ENCODE measurements around the gene TJP3. TPM values are rescaled to one million over a fixed set of nuclear protein-coding genes. Genes with fewer than 3 reads are reported as not detected.

The TJP3 gene
- total and polyA plus RNA-seq, 3 donors from 2014 or later = 37.2 to 125 (median 81.1) TPM

GRCh38 chr19:3667037-3667638, 41.0 kb upstream of the TJP3 start:
- Histone ChIP-seq H3K9me3 (no peaks in the 10 kb centered on the region), H3K27me3 (no peaks in the 10 kb centered on the region), H3K4me3 (no peak overlapping the region), H3K4me1 (peaks cover 36% of the 10 kb centered on the region), H3K36me3 (ENCODE audit: low read depth, missing control alignments) (no peaks in the 10 kb centered on the region), H3K27ac (no peak overlapping the region)
- 84 to 96% methylated on average over 18 of the region's 18 CpGs for WGBS, 2 donors
- DNase-seq = no peak
- TF ChIP-seq POLR2A (IDR thresholded peaks at IDR 0.05) = no peak
- TF ChIP-seq, protein P1, sequence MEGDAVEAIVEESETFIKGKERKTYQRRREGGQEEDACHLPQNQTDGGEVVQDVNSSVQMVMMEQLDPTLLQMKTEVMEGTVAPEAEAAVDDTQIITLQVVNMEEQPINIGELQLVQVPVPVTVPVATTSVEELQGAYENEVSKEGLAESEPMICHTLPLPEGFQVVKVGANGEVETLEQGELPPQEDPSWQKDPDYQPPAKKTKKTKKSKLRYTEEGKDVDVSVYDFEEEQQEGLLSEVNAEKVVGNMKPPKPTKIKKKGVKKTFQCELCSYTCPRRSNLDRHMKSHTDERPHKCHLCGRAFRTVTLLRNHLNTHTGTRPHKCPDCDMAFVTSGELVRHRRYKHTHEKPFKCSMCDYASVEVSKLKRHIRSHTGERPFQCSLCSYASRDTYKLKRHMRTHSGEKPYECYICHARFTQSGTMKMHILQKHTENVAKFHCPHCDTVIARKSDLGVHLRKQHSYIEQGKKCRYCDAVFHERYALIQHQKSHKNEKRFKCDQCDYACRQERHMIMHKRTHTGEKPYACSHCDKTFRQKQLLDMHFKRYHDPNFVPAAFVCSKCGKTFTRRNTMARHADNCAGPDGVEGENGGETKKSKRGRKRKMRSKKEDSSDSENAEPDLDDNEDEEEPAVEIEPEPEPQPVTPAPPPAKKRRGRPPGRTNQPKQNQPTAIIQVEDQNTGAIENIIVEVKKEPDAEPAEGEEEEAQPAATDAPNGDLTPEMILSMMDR (IDR thresholded peaks at IDR 0.05) = no peak
- intact Hi-C loops (cut with DNase I; ENCODE audit: low total_unique reads) = no loop called here

DNA sequence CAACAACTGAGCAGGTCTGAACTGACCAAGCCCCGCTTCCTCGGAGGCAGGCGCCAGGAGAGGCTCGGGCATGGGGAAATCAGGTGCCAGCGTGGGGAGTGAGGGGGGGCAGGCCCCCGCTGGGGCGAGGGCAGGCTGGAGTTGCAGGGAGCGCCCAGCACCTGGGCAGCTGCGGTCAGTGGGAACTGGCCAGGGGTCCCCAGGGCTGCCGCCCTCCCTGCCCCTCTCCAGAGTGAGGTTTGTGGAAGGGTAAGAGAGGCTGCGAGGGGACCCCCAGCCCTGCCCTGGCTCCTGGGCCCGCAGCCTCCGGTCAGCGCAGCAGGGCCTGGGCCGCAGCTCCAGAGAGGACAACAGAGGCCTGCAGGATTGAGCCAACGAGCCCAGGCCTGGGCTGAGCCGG, 40.4 kb upstream of the TJP3 start:
- Histone ChIP-seq H3K4me1 (peaks cover 39% of the 10 kb centered on the region), H3K36me3 (ENCODE audit: low read depth, missing control alignments) (no peaks in the 10 kb centered on the region), H3K27me3 (no peaks in the 10 kb centered on the region), H3K4me3 (no peak overlapping the region), H3K9me3 (no peaks in the 10 kb centered on the region), H3K27ac (peak overlapping the region in 1 of 2 donors; percentile 97)
- 82 to 83% methylated on average over 4 to 11 of the region's 17 CpGs for WGBS, 2 donors
- DNase-seq = no peak
- no peak for TF ChIP-seq POLR2A (IDR thresholded peaks at IDR 0.05)
- TF ChIP-seq, protein P1 (IDR thresholded peaks at IDR 0.05) = no peak
- intact Hi-C loops (cut with DNase I; ENCODE audit: low total_unique reads) = no loop called here

DNA sequence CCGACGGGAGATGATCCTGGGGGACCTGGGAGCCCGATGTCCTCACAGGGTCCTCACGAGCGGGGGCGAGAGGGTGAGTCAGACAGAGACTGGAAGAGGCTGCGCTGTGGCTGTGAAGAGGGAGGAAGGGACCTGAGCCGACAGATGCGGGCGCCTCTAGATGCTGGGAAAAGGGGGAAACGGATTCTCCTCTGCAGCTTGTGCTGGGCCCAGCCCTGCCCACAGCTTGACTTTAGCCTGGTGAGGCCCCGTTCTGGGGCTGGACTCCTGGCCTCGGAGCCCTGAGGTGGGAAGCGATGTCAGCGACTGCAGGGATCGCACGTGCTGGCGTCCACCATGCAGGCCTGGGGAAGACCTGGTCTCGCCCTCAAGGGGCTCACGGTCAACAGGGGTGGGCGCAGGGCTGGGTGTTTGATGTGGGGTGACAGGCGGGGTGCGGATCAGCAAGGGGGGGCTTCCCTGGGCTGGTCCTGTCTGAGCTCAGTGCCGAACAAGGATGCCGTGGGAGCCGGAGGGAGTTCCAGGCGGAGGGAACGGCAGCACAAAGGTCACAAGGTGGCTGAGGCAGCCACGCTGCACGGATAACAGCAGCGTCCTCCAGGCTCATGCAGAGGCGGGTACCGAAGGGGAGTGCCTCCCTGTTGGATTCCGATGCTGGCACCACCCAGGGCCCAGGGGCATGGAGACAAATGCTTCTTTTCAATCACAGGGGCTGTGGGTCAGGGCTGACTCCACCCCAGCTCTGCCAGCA, 39.7 kb upstream of the TJP3 start:
- Histone ChIP-seq H3K27ac (peak overlapping the region; percentile 90 to 97), H3K36me3 (ENCODE audit: low read depth, missing control alignments) (no peaks in the 10 kb centered on the region), H3K4me1 (peaks cover 39% of the 10 kb centered on the region), H3K4me3 (no peak overlapping the region), H3K9me3 (no peaks in the 10 kb centered on the region), H3K27me3 (no peaks in the 10 kb centered on the region)
- peak; percentile 41 for DNase-seq
- TF ChIP-seq, protein P1 (IDR thresholded peaks at IDR 0.05) = no peak
- no peak for TF ChIP-seq POLR2A (IDR thresholded peaks at IDR 0.05)
- 61 to 65% methylated on average over 20 to 34 of the region's 34 CpGs for WGBS, 2 donors
- intact Hi-C loops (cut with DNase I; ENCODE audit: low total_unique reads) = no loop called here

GRCh38 chr19:3669082-3669946, 38.9 kb upstream of the TJP3 start:
- no peak for DNase-seq
- H3K9me3 ChIP-seq = no peaks in the 10 kb centered on the region
- no peaks in the 10 kb centered on the region for H3K27me3 ChIP-seq
- H3K4me3 ChIP-seq = no peak overlapping the region
- TF ChIP-seq, protein P1 (IDR thresholded peaks at IDR 0.05) = no peak
- no peak for TF ChIP-seq POLR2A (IDR thresholded peaks at IDR 0.05)
- peak overlapping the region; percentile 90 to 97 for H3K27ac ChIP-seq
- no peaks in the 10 kb centered on the region for H3K36me3 ChIP-seq (ENCODE audit: low read depth, missing control alignments)
- intact Hi-C loops (cut with DNase I; ENCODE audit: low total_unique reads) = no loop called here
- peaks cover 39% of the 10 kb centered on the region for H3K4me1 ChIP-seq
- 67 to 75% methylated on average over 21 to 27 of the region's 39 CpGs for WGBS, 2 donors
